Fibroblast of lung (primary cell): ENCODE measurements around the gene PRPSAP2.

Source experiments
- CTCF ChIP-seq, 2 donors: IDR thresholded peaks in 1 of 2; conservative IDR thresholded peaks in 1 of 2; 1 replicate in 1 of 2; 2 replicates in 1 of 2; pipeline ENCODE4 v1.5.1; 2011 to 2012; ENCODE audit warnings: low read length in 2 of 2, control low read depth in 1 of 2, inconsistent platforms in 1 of 2, low read depth in 1 of 2, mild to moderate bottlenecking in 1 of 2
- EZH2 ChIP-seq: IDR thresholded peaks from 2 replicates; pipeline ENCODE4 v1.5.1; 2012; ENCODE audit warnings: low read length, control low read depth, mild to moderate bottlenecking; ENCODE audit errors: missing control alignments

GRCh38 chr17:18888766-18889290 lies 30.9 kb downstream of the PRPSAP2 start:
- TF ChIP-seq CTCF (conservative IDR thresholded peaks at IDR 0.05 in 1 of 2, IDR thresholded peaks at IDR 0.05 in 1 of 2; ENCODE audit: low read depth in 1 of 2, low read length in 2 of 2) (no peak), EZH2 (no peak)
